Stimulated activated CD4-positive, alpha-beta T cell treated with anti-CD3 and anti-CD28 coated beads, Interleukin-15, amount 100 ng/mL, for 24 hours (primary cell): ENCODE results near the gene SLC6A9.

ENCODE experiments used
- DNase-seq: peaks from one replicate; pipeline ENCODE4 v3.0.0-alpha.2; 2020

SLC6A9 gene

GRCh38 chr1:43965316-43965715 is 65.9 kb downstream of the SLC6A9 start:
- DNase-seq, result no peak

GRCh38 chr1:43963890-43964289 is 67.4 kb downstream of the SLC6A9 start:
- DNase-seq, result no peak

- DNase-seq, result no peak
Observed at GRCh38 chr1:43963006-43963405, 68.3 kb downstream of the SLC6A9 start.

- no peak for DNase-seq
Observed at GRCh38 chr1:43962324-43962723, 68.9 kb downstream of the SLC6A9 start.

GRCh38 chr1:43961692-43962091 is 69.6 kb downstream of the SLC6A9 start:
- DNase-seq, result no peak

GRCh38 chr1:43960798-43961197 is 70.5 kb downstream of the SLC6A9 start:
- no peak for DNase-seq

GRCh38 chr1:43958351-43959255 is 72.7 kb downstream of the SLC6A9 start:
- DNase-seq, result no peak

GRCh38 chr1:43957407-43958040 is 73.7 kb downstream of the SLC6A9 start:
- no peak for DNase-seq

- no peak for DNase-seq
Observed at GRCh38 chr1:43956234-43956633, 75.0 kb downstream of the SLC6A9 start.

- no peak for DNase-seq
Observed at GRCh38 chr1:43954036-43954435, 77.2 kb downstream of the SLC6A9 start.

- DNase-seq, result no peak
Observed at GRCh38 chr1:43953361-43953760, 77.9 kb downstream of the SLC6A9 start.

GRCh38 chr1:43952731-43953346 is 78.4 kb downstream of the SLC6A9 start:
- no peak for DNase-seq

- no peak for DNase-seq
Observed at GRCh38 chr1:43951021-43951985, 80.0 kb downstream of the SLC6A9 start.

- no peak for DNase-seq
Observed at GRCh38 chr1:43949678-43950077, 81.6 kb downstream of the SLC6A9 start.

- no peak for DNase-seq
Observed at GRCh38 chr1:43947874-43948437, 83.3 kb downstream of the SLC6A9 start.

- no peak for DNase-seq
Observed at GRCh38 chr1:43947061-43947873, 84.0 kb downstream of the SLC6A9 start.
